OCI-LY1 (cell line): ENCODE results near the gene ENDOV.
"Not testable (repeated sequence)": the region's sequence is repeated elsewhere in the genome, so short reads cannot be mapped to it uniquely, and the experiment has no call there.

Source experiments
- H2AFZ ChIP-seq: fragments of 200-600 bp; sonication (generic), shearing (Covaris generic); 2 replicates; pipeline ENCODE4 v1.6.0; 2014; ENCODE audit warnings: antibody characterized with exemption, mild to moderate bottlenecking, low read length
- H3F3A ChIP-seq: fragments of 200-600 bp; sonication (generic), shearing (Covaris generic); 2 replicates; pipeline ENCODE4 v1.6.0; 2014; ENCODE audit warnings: mild to moderate bottlenecking, antibody characterized with exemption, low read length, moderate library complexity; ENCODE audit not compliant: insufficient read depth
- H3K27ac ChIP-seq: fragments of 200-600 bp; sonication (generic); 2 replicates; pipeline ENCODE4 v1.5.1; 2014; ENCODE audit warnings: low read length, mixed run types, mild to moderate bottlenecking, low read depth; ENCODE audit not compliant: poor library complexity, severe bottlenecking
- H3K27me3 ChIP-seq: fragments of 200-600 bp; sonication (generic); 2 replicates; pipeline ENCODE4 v1.6.0; 2014; ENCODE audit warnings: antibody characterized with exemption, mild to moderate bottlenecking, low read length, moderate library complexity; ENCODE audit not compliant: insufficient read depth
- H3K36me3 ChIP-seq: fragments of 200-600 bp; sonication (generic); 2 replicates; pipeline ENCODE4 v1.6.1; 2014; ENCODE audit warnings: mild to moderate bottlenecking, antibody characterized with exemption, low read length, moderate library complexity, mixed read lengths; ENCODE audit not compliant: insufficient read depth
- H3K4me1 ChIP-seq: fragments of 200-600 bp; sonication (generic); 2 replicates; pipeline ENCODE4 v1.5.1; 2014; ENCODE audit warnings: mild to moderate bottlenecking, low read length, moderate library complexity; ENCODE audit not compliant: insufficient read depth, severe bottlenecking
- H3K4me2 ChIP-seq: fragments of 200-600 bp; sonication (generic), shearing (Covaris generic); 2 replicates; pipeline ENCODE4 v1.6.1; 2014; ENCODE audit warnings: low read length
- H3K4me3 ChIP-seq: fragments of 200-600 bp; sonication (generic); 2 replicates; pipeline ENCODE4 v1.5.1; 2014; ENCODE audit warnings: low read length, low read depth, mild to moderate bottlenecking, mixed read lengths; ENCODE audit not compliant: poor library complexity, severe bottlenecking
- H3K79me2 ChIP-seq: fragments of 200-600 bp; shearing (Covaris generic); 2 replicates; pipeline ENCODE4 v1.6.1; 2016; ENCODE audit warnings: mixed run types, low read length, mixed read lengths; ENCODE audit not compliant: insufficient read depth
- H3K9ac ChIP-seq: fragments of 200-600 bp; sonication (generic), shearing (Covaris generic); 2 replicates; pipeline ENCODE4 v1.6.1; 2014; ENCODE audit warnings: mild to moderate bottlenecking, low read length, mixed read lengths
- H3K9me2 ChIP-seq: fragments of 200-600 bp; sonication (generic), shearing (Covaris generic); 2 replicates; pipeline ENCODE4 v1.6.1; 2014; ENCODE audit warnings: low read depth, mild to moderate bottlenecking, low read length, mixed read lengths
- H3K9me3 ChIP-seq: fragments of 200-600 bp; shearing (Covaris generic); 2 replicates; pipeline ENCODE4 v1.6.1; 2014; ENCODE audit warnings: low read length, mixed read lengths
- H4K20me1 ChIP-seq: fragments of 200-600 bp; sonication (generic), shearing (Covaris generic); 2 replicates; pipeline ENCODE4 v1.6.0; 2016; ENCODE audit warnings: mild to moderate bottlenecking, low read length; ENCODE audit not compliant: insufficient read depth
- CTCF ChIP-seq: fragments of 200-600 bp; sonication (generic), shearing (Covaris generic); IDR thresholded peaks from 2 replicates; pipeline ENCODE4 v1.5.1; 2017; ENCODE audit warnings: mild to moderate bottlenecking, antibody characterized with exemption, low read length, moderate library complexity, mixed read lengths
- EZH2 ChIP-seq: fragments of 200-600 bp; sonication (generic), shearing (Covaris generic); IDR thresholded peaks from 2 replicates; pipeline ENCODE4 v1.8.0; 2017; ENCODE audit warnings: borderline replicate concordance, mixed run types, mild to moderate bottlenecking, antibody characterized with exemption, low read length, moderate library complexity, mixed read lengths

ENDOV gene

DNA sequence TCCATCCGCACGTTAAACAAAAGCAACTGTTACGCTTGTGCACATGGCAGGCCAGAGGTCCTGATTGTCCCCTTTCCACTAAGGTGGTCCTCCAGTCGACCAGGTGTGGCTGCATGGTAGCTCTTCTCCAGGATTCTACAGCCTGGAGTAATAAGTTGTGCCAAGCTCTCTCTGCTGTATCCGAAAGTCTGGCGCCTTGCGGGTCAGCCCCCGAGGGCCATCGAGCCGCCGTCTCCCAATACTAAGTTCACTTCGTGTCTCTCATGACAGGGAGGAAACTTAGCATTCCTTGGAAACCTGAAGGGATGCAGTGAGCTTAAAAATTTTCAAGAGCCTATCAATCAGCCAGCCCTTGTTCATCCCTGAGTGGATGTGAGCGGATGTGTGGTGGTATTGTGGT lies 5.3 kb upstream of the ENDOV start:
- no peak overlapping the region for H3K4me2 ChIP-seq

GRCh38 chr17:80410441-80411087 lies 4.4 kb upstream of the ENDOV start:
- H3F3A ChIP-seq, H3K4me3 ChIP-seq, H3K27ac ChIP-seq, H3K9me2 ChIP-seq, H2AFZ ChIP-seq, H3K4me1 ChIP-seq, H3K79me2 ChIP-seq, H3K9me3 ChIP-seq, H3K9ac ChIP-seq, H3K4me2 ChIP-seq, H4K20me1 ChIP-seq, H3K36me3 ChIP-seq: not testable (repeated sequence)
- peaks cover 14% of the 10 kb centered on the region; the same call in 1 of the 2 replicates for H3K27me3 ChIP-seq

More for the DNA sequence above, 5.3 kb upstream of the ENDOV start:
- Histone ChIP-seq H2AFZ (no peak overlapping the region), H3K79me2 (no peaks in the 10 kb centered on the region), H3K9ac (no peak overlapping the region), H4K20me1 (no peaks in the 10 kb centered on the region), H3K27me3 (peaks cover 13% of the 10 kb centered on the region; the same call in 1 of the 2 replicates), H3K36me3 (no peaks in the 10 kb centered on the region), H3K27ac (no peak overlapping the region), H3K4me3 (no peak overlapping the region), H3K9me3 (no peaks in the 10 kb centered on the region), H3K4me1 (peaks cover 3% of the 10 kb centered on the region), H3F3A (no peaks in the 10 kb centered on the region), H3K9me2 (no peaks in the 10 kb centered on the region)
- TF ChIP-seq EZH2 (no peak), CTCF (no peak)

GRCh38 chr17:80413771-80414507 lies 1.0 kb upstream of the ENDOV start:
- no peak overlapping the region for H2AFZ ChIP-seq
- no peak overlapping the region for H3K9ac ChIP-seq
- no peak for TF ChIP-seq EZH2
- TF ChIP-seq CTCF: no peak
- H4K20me1 ChIP-seq: no peaks in the 10 kb centered on the region
- H3K27me3 ChIP-seq: peaks cover 14% of the 10 kb centered on the region; the same call in 1 of the 2 replicates
- no peaks in the 10 kb centered on the region for H3K36me3 ChIP-seq
- H3K4me1 ChIP-seq: peaks cover 13% of the 10 kb centered on the region
- H3K4me3 ChIP-seq: no peak overlapping the region
- H3K79me2 ChIP-seq: no peaks in the 10 kb centered on the region
- no peaks in the 10 kb centered on the region for H3F3A ChIP-seq
- no peaks in the 10 kb centered on the region for H3K9me2 ChIP-seq
- no peaks in the 10 kb centered on the region for H3K9me3 ChIP-seq
- H3K27ac ChIP-seq: no peak overlapping the region
- H3K4me2 ChIP-seq: peak overlapping the region; percentile 72; the same call in 1 of the 2 replicates
